GM12874 (cell line): ENCODE results near the gene EMSY.

Experiments used
- TF ChIP-seq, protein P1 (sequence below): IDR thresholded peaks from 2 replicates; pipeline ENCODE4 v1.5.1; 2011; ENCODE audit warnings: low read depth, mild to moderate bottlenecking, control low read depth, low read length, moderate library complexity; ENCODE audit not compliant: insufficient read depth

Gene EMSY

DNA sequence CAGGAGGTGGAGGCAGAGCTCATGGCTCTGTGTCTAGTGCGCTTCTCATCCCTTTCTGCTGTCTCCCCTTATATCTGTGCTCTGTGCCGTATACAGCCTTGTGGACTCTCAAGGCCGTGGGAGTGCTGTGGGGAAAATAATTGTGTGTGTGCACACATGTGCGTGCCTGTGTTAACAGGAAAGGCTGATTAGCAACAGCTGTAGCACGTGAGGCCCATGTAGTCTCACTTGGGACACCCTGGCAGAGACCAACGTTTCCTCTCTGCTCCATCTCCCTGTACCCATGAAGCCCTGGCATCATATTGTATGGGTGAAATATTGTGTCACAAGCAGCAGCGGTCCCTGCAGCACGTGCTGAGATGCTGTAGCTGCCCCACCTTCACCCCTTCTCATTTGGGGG, 116.4 kb downstream of the EMSY start:
- TF ChIP-seq, protein P1, sequence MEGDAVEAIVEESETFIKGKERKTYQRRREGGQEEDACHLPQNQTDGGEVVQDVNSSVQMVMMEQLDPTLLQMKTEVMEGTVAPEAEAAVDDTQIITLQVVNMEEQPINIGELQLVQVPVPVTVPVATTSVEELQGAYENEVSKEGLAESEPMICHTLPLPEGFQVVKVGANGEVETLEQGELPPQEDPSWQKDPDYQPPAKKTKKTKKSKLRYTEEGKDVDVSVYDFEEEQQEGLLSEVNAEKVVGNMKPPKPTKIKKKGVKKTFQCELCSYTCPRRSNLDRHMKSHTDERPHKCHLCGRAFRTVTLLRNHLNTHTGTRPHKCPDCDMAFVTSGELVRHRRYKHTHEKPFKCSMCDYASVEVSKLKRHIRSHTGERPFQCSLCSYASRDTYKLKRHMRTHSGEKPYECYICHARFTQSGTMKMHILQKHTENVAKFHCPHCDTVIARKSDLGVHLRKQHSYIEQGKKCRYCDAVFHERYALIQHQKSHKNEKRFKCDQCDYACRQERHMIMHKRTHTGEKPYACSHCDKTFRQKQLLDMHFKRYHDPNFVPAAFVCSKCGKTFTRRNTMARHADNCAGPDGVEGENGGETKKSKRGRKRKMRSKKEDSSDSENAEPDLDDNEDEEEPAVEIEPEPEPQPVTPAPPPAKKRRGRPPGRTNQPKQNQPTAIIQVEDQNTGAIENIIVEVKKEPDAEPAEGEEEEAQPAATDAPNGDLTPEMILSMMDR, result no peak

DNA sequence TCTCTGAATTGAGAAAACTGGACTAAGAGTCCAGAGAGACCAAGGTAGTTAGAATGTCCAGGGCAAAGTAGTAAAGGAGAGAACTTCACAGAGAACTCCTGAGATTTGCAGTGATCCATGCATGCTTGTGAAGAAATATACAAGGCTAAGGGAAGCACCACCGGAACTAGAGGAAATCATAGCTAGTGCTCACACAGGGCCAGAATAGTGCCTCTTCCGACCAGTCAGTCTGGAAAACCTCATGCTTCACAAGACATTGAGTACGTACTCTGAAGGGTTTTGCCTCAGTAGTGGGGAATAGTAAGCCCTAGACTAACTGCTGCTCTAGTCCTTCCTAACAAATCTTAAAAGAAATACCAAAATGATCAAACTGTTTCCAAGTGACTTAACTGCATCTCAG, 117.7 kb downstream of the EMSY start:
- TF ChIP-seq, protein P1, result no peak

DNA sequence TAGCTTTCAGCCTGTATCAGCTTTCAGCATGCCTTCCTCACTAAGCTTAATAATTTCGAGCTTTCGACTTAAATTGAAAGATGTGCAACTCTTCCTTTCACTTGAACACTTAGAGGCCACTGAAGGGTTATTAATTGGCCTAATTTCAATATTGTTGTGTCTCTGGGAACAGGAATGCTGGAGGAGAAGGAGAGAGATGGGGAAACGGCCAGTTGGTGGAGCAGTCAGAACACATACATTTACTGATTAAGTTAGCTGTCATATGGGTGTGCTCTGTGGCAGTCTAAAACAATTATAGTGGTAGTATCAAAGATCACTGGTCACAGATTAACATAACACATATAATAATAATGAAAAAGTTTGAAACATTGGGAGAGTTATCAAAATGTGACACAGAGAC, 119.5 kb downstream of the EMSY start:
- TF ChIP-seq, protein P1, result no peak

DNA sequence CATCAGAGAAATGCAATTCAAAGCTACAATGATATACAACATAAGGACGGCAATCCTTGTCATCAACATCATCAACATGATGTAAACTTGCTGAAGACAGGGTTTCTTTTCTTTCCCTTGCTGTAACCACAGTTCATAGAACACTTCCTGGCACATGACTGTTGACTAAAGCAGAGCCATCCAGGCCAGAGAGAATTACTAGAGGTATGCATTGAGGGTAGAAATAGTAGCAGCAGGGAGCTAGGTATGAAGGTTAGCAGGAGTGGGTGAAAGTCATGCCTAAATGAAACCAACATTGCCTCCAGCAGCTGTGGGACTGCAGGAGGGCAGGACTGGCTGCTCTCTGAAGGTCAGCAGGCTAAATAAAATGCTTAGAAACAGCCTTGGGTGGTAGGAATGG, 122.0 kb downstream of the EMSY start:
- TF ChIP-seq, protein P1, result no peak

DNA sequence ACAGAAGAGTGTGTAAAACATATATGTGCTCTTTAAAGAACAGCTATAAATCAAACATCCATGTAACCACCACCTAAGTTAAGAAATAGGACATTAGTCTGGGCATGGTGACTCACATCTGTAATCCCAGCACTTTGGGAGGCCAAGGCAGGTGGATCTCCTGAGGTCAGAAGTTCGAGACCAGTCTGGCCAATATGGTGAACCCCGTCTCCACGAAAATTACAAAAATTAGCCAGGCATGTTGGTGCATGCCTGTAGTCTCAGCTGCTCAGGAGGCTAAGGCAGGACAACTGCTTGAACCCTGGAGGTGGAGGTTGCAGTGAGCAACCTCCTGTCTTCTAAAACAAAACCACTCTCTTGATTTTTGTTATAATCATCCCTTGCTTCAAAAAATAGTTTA, 122.4 kb downstream of the EMSY start:
- TF ChIP-seq, protein P1, result no peak

DNA sequence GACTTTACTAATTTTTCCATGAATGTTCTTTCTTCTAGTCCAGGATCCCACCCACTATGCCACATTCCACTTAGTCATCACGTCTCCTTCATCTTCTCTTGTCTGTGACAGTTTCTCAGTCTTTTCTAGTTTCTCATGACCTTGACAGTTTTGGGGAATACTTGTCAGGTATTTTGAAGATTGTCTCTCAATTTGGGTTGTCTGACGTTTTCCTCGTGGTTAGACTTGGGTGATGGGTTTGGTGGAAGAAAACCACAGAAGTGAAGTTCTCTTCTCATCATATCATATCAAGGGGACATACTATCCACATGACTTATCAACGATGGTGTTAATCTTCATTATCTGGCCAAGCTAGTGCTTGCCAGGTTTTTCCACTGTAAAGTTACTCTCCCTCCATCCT, 123.3 kb downstream of the EMSY start:
- TF ChIP-seq, protein P1, result no peak

DNA sequence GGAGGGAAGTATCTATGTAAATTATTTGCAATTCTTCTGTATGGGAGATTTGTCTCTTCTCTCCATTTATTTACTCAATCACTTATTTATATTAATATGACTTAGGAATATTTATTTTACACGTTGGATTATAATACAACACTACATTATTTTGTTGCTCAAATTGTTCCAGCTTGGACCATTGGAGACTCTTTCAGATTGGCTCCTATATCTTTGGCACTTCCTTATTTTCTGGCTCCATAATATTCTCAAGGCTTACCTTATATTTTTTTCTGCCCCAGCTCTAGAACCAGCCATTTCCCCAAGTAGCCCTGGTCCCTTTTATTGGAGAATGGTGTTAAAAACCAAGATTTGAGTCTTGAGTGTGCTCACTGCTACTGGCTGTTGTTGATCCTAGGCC, 123.8 kb downstream of the EMSY start:
- TF ChIP-seq, protein P1, result no peak

DNA sequence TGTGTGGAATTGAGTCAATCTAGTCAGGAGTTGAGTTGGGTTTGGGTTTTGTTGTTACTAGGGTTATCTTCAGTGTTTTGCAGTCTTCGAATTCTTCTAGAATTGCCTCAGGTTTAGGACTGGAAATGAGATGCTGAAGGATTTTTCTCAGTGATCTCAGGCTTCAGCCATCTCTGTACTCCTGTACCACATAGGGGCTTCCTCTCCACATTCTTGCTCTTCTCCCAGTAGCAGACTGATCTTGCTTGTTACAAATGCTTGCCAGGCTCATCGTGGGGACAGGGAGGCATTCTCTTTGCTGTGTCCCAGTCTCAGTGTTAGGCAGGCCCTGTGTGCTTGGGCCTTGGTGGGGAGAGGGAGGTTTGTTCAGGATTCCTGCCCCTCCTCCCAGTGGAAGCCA, 129.6 kb downstream of the EMSY start:
- TF ChIP-seq, protein P1, result no peak
